ENCODE results near the gene TRMT11.

DNA sequence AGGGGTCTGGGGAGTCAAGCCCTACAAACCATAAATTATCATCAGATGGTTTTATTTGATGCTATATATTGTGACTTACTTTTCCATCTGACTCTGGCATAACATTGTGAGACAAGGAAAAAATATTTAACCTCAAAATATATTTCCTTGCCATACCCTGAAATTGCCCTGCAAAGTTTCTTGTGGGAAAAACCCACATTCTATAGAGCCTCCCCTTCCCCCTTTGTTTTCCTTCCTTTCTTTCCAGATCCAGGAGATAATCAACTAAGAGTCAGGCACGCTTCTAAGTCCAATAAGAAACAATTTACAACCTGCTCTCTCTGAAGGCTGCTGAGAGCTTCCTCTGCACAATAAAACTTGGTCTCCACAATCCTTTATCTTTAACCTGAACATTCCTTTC is 47.3 kb upstream of the TRMT11 start:
- TF ChIP-seq, protein P1, sequence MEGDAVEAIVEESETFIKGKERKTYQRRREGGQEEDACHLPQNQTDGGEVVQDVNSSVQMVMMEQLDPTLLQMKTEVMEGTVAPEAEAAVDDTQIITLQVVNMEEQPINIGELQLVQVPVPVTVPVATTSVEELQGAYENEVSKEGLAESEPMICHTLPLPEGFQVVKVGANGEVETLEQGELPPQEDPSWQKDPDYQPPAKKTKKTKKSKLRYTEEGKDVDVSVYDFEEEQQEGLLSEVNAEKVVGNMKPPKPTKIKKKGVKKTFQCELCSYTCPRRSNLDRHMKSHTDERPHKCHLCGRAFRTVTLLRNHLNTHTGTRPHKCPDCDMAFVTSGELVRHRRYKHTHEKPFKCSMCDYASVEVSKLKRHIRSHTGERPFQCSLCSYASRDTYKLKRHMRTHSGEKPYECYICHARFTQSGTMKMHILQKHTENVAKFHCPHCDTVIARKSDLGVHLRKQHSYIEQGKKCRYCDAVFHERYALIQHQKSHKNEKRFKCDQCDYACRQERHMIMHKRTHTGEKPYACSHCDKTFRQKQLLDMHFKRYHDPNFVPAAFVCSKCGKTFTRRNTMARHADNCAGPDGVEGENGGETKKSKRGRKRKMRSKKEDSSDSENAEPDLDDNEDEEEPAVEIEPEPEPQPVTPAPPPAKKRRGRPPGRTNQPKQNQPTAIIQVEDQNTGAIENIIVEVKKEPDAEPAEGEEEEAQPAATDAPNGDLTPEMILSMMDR (IDR thresholded peaks at IDR 0.05), result no peak
- TF ChIP-seq POLR2A (IDR thresholded peaks at IDR 0.05), result no peak

Data from thyroid gland (tissue), 4 donors.